HG03039 (cell line): Measurements from ENCODE around the gene DTNB.

Source experiments
- ATAC-seq: cut with Tn5 transposase; IDR thresholded peaks from one replicate; pipeline ENCODE4 v1.9.1; 2021; ENCODE audit warnings: mild to moderate bottlenecking, moderate library complexity; ENCODE audit not compliant: unreplicated experiment

Gene DTNB

DNA sequence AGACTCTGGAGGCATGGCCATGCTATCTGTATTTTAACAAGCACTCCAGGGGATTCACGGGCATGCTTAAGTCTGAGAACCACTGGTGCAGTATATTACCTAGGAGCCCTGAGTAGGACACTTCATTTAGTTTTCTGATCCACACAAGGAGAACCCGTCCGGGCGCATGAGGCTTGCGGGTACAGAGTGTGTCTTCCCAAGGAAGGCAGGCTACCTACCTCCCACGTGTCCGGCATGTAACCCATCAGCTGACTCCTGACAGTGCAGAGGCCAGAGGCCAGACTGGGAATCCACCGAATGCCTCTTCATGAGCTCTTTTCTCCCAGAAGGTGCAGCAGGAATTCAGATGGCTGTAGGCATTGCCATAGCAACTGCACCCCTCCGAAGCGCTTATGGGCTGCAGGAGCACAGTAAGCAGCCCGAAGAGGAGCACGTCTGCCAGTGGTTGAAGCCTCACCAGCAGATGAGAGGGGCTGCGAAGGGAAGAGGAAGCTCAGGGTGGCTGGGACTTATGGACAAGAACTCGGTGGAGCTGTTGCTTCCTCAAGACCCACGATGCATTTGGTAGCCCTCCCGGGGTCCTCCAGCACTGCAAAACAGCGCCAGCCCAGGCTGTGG, 297.9 kb downstream of the DTNB start:
- ATAC-seq, result no peak

DNA sequence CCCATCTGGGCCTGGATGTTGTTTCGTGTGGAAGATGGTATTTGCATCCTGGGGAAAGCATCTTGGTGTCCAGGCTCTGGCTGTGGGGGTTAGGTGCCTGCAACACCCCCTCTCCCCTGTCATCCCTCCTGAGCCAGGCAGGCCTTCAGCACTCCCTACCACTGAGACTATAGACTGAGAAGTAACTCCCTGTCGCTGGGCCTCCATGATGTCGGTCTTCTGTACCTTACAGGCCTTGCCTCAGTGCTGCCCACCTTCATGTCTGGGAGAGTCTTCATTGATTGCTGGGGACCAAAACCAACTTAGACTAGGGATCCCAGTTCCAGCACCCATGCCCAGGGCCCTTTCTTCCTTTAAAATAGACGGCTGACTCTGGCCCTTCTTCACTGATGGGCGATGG, 298.6 kb downstream of the DTNB start:
- no peak for ATAC-seq

DNA sequence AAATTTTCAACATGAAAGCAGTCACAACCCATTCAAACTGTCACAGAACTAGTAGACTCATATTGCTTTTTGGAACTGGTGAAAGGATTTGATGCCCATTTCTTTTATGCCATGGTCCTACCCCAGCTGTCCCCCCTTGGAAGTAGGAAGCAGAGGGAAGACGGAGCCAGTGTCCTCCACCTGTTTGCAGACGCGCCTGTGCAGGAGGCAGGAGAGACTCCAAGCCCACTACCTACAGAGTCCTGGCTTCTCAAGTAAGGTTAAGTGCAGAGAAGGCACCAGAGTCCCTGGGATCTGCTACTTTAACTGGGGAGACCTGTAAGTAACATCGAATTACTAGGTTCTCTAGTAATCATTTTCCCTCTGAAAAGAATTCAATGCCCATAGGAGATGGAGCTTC, 299.0 kb downstream of the DTNB start:
- no peak for ATAC-seq

DNA sequence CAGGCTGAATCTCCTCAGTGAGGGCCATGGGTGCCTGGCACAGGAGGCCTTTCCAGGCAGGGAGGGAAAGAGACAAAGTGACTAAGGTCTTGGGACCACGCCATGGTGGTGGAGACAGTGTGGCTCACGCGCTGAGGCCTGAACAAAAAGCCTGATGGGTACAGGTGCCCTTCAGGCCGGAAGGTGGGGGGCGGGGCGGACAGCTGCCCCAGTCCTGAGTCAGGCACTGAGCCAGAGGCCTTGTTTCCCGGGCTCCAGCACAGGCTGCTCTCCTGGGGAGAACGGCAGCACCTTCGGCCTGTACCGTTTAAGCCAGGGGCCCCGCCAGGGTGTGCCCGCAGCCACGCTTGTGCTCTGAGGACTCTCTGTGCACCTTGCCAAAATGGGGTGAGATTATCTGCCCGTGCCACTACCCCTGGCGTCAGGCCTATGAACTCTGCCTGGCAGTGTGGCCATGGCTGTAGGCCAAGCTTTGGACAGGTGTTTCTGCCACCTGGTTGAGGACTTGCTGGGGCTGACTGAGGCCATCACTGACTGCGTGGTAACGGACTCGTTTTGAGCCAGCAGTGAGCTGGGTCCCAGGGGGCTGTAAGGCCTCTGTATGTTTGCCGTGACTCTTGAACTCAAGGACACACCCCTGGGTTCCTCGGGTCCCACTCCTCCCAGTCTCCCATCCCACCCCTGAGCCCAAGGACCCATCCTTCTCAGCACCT, 300.0 kb downstream of the DTNB start:
- no peak for ATAC-seq

DNA sequence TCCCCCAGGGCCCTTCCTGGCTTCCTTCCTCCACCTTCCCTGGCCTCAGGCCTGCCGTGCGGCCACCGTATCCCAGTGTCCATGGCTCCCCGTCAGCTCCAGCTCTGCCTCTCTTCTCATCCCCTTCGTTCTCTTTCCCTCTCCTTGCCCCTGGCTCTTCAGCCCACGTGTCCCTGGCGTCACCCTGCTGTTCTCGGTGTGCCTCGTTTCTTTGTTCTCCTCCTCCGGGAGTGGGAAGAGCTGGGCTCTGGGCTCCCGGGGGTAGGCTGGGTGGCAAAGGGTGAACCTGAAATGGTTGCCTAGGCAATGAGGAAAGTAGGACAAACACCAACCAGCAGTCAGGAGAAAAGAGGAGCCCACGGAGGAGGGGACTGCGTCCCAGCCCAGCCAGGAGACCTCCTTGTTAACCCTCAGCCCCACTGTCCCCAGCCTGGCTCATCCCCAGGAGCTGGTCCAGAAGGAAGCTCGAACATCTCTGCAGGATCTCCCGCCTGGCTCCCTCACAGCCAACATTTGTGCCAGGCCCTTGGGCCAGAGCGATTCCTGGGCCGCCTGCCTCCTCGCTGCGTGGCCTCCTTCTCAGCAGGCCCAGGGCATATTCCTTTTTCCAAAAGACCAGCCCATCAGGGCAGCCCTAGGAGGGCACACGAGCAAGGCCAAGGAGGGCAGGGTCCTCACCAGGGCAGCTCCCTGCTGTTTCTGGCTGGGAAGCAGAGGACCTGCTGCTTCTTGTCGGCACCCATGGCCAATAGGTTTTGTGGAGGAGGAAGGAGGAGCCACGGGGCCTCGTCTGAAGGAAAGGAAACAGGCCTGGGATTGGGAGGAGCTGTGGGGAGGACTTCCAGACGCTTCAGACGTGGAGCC, 300.7 kb downstream of the DTNB start:
- ATAC-seq, result no peak

DNA sequence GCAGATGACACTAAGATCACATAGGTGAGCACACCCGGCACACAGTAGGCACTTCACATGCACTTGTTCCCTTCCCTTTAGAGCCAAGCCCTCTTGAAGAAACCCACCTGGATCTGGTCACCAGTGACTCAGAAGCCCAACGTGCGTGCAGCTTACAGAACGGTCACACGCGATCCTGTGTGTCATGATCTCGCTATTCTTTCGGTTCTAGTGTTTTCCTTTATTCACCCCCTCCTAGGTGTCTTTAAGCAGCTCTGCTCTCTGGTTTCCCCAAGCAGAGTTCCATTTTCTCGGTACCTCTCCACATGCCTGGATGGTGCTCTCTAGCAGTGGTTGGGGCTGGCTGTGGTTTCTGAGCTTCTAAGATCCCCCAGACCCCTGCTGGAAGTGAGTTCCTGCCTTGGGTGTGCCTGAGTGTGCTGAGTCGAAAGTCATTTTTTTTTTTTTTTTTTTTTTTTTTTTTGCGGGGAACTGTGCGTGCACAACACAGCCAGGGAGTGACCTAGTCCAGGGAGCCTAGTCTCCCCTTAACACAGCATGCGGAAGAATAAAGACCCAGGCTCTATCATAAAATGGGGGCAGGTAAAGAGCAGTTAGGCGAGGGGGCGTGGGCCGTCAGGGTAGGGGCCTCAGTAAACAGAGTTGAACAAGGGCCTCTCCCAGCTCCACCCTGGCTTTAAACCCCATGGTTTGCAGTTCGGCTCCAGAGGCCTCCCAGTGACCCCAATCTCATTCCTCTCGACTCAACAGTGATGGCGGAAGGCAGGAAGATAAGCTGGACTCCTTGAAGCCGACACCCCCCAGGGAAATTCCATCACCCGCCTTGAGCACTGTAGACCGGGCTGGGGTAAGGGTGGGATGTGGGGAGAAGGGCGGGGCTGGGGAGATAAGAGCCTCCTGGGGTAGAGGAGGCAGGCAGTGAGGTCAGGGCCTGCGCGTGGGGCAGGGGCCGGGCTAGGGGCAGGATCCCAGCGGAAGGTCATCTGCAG, 301.8 kb downstream of the DTNB start:
- no peak for ATAC-seq

DNA sequence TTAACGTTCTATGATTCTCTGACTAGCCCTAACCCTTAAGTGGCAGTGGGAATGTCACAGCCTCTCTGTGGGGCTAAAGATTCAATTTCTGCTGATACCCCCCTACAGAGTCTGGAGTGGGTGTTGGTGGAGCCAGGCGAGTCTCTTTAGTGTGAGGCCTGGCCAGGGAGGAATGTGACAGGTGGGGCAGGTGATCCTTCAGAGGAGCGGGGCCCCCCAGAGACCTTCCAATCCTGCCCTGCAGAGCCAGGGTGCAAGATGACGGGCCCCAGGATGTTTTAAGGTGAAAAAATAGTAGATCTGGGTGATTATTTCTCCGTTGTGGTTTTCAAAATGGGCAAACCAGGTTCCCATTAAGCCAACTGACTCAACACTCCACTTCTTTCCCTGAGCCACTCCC, 303.5 kb downstream of the DTNB start:
- ATAC-seq, result no peak

DNA sequence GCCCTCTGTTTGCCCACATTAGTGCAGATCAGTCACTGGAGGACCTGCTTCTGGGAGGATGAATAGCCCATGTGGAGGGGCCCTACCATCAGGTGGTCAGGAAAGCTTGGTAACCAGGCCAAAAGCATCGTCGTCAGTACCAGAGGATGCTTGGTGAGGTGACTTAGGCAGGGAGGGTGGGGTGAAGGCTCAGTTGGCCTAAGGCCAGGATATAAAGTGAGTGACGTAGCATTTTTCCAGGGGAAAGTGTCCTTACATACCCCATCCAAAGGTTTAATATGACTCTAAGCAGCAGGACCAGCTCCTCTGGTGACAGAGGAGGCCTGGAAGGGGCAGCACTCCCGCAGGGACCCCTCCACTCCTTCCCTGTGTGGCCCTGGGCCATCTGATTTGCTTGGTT, 303.9 kb downstream of the DTNB start:
- ATAC-seq, result no peak

DNA sequence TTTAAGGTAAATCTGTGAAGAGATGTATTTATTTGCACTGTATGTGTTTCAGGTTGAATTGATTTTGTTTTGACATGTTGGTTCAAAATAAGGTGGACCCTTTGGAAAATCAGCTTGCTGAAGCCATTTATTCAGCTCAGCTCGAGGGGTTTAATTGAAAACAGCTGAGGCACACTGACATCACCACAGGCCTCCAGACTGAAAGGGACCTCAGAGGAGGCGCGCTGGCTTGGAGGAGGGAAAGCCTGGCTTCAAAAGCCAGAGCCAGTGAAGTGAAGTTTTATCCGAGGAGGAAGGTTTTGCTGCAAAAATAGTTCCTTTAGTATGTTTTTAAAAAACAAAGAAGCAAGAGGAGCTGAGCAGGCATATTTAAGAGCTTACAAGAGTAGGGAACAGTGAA, 304.7 kb downstream of the DTNB start:
- ATAC-seq, result no peak

DNA sequence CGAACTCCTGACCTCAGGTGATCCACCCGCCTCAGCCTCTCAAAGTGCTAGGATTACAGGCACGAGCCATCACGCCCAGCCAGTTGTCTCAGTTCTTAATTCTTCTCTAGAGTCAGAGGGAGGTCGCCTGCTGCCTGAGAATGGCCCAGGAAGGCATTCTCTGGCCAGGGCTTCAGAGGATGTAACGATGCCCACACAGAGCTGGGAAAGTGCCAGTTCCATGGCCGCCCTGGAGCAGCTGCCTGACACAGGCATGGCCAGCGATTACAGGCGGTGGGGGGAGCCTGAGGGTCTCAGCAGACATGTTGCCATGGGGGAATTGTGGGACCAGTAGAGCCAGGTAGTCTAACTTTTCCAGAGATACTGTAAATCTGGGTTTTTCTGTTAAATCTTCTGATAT, 306.1 kb downstream of the DTNB start:
- no peak for ATAC-seq

DNA sequence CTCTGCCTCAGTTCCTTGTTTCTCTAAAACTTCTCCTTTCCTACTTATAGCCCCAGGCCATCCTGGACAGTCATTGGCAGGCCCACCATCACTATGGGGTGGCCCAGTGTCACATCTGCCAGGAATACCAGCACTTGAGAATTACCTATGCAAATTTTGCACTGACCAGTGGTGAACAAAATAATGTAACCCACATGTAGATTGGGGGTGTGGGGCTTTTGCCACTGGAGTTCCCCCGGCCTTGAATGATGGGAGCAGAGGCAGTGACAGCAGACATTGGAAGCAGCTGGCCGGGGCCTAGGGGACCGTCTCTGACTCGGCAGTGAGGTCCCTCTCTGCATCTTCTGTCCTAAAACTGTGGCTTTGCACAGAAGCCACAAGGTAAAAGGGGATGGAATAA, 306.7 kb downstream of the DTNB start:
- no peak for ATAC-seq

DNA sequence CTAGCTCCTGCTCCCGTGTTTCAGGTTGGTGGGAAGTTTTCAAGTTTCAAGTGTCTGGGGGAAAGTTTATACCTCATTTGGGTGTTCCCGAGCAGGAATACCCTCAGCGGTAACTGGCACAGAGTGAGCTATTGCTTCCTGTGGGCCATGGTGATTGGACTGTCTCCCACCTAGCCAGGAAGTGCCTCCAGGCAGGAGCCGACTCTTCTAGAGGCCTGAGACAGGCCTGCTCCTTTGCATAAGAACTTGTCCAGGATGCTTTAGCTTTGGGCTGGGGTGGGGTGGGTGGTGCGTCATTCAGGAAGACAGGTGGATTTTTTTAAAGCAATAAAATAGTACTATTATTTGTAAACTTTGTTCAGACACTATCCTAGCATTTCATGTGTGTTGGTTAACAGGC, 308.1 kb downstream of the DTNB start:
- no peak for ATAC-seq

DNA sequence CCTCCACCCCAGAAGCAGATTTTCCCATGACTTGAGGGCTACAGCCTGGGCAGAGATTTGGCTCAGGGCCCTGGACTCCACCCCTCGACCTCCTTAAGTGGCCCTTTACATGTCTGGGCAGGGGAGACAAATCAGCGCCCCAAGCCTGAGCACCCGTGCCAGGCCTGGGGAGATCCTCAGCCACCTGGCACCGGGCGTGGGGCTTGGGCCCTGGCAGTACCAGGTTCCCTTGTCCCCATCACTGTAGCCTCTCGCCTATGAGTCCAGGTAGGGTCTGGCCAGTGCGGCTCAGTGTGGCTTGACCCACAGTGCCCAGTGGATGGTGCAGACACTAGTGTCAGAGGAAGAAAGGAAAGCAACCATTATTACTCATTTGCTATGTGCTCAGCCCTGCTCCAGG, 309.6 kb downstream of the DTNB start:
- ATAC-seq, result no peak

DNA sequence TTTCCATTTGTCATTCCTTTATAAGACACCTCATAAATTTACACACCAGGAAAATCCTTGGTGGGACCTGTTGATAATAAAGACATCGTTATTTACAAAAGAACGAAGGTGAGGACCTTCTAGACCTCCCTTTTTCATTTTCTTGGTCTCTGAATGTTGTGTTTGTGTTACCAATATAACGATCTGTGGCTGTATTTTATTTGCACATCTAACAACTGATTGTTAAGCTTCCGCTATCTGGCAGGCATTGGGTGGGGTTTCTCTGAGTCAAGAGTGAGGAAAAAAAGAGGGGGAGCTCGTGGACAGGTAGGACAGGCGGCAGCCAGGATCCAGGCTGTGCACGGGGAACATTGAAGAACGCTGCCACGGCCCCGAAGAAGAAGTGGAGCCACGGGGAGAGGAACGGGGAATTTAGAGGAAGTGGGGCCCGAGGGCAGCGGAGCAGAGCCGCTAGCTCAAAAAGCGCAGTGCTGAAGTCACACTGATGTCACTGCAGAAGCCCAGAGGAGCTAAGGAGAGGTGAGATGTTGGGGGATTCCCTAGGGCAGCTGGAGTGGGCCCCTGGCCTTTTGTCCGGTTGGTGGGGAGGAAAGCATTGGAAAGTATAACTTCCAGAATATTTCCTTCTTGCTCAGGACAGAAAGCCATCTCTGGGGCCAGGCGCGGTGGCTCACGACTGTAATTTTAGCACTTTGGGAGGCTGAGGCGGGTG, 310.8 kb downstream of the DTNB start:
- ATAC-seq, result peak; percentile 52

DNA sequence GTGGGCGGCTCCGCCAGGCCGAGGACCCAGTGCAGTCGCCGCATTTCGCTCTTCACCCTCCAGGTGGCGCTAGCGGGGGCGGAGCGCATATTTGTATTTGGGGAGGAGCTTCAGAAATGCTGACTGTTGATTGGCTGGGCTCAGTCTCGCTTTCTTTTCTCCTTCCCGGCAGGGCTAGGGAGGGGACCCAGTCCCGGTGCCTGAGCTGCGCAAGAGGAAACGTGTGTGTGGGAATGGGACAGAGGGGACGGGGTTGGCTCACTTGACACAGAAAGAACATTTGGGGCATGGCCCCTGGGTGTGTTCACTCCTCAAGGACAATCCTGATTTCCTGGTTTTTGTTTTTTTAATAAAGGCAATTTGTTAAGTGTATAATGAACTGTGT, 311.3 kb downstream of the DTNB start:
- peak; percentile 73 for ATAC-seq

DNA sequence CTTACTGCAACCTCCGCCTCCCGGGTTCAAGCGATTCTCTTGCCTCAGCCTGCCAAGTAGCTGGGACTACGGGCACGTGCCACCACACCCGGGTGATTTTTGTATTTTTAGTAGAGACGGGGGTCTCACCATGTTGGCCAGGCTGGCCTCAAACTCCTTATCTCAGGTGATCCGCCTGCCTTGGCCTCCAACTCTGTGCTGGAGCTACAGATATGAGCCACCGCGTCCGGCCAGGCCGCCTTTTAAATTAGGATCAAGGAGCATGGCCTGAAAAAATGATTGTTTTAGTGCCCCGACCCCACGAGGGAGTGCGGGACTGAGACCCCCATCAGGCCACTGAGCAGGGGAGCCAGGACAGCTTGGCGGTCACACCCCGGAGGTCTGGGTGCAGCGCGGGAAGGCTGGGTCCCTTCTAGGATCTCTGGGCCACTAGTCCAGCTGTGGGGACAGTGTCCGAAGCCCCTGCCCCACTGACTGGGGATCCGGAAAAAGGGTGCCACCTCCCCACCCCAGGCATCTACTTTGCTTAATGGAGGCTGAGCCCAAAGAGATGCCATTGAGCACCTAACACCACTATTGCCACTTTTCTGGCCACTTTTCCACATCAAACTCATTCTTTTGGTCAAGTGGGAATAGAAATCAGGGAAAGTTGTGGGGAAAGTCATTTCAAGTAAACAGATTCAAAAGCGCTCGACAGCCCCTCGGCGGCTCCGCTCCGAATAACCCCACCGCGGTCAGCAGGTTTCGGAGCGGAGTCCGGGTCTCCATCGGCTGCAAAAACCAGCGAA, 311.9 kb downstream of the DTNB start:
- ATAC-seq, result no peak

DNA sequence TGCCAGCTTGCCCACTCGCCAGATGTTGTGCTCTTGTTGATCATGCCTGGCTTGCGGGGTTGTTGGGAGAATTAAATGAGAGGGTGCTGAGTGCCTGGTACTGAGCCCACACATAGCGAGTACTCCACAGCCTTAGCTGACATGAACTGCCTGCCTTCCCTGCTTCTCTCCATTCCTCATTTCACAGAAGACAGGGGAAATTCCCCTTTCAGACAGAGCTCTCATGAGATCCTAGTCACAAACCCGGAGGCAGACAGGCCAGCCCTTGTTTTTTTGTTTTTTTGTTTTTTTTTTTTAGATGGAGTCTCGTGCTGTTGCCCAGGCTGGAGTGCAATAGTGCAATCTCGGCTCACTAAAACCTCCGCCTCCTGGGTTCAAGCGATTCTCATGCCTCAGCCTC, 314.5 kb downstream of the DTNB start:
- no peak for ATAC-seq

DNA sequence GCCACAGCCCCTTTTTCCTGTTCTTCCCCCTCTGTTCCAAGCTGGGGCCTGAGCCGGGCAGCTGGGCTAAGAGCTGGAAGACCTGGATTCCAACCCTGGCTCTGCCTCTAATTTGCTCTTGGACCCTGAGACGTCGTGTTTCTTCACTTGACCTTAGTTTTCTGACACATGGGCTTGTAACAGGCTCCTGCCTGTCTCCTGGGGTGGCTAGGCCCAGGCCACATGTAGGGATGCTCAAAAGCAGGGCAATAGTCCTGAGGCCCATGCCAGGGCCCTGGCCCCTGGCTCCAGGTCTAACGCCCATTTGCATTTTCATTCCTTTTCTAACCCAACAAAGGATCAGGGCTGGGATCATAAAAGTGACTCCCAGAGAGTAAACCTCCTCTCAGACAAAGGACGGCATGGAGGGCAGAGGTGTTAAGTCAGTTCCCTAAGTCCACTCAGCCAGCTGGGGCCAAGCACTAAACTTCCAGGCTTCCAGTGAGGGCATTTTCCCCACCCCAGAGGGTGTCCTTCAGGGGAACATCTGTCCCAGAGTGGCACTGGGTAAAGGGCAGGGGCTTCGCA, 315.0 kb downstream of the DTNB start:
- no peak for ATAC-seq

DNA sequence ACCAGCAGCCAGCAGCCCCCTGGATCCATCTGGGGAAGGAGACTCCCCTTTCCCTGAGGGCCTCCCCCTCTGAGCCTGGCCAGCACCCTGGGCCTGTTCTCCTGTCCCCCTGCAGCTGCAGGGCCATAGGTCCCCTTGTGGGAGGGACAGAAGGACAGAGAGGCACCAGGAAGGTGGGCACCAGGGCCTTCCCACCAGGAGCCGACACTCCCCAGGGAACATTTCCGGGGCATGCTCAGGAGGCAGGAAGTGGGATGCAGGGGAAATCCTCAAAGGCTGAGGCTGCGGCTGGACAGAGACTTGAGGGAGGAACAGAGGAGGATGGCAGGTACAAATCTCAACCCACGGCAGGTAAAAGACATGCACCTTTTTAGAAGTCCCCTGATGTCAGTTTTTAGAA, 317.3 kb downstream of the DTNB start:
- ATAC-seq, result no peak
